Fibroblast of skin of left biceps (primary cell): ENCODE results near the gene SRPX.

Source experiments
- DNase-seq, 2 experiments: peaks; one replicate each; pipeline ENCODE4 v3.0.0-alpha.2; 2013; ENCODE audit warnings: low read depth in 2 of 2

SRPX gene

GRCh38 chrX:38138900-38139299 lies 81.8 kb downstream of the SRPX start:
- no peak for DNase-seq

DNA sequence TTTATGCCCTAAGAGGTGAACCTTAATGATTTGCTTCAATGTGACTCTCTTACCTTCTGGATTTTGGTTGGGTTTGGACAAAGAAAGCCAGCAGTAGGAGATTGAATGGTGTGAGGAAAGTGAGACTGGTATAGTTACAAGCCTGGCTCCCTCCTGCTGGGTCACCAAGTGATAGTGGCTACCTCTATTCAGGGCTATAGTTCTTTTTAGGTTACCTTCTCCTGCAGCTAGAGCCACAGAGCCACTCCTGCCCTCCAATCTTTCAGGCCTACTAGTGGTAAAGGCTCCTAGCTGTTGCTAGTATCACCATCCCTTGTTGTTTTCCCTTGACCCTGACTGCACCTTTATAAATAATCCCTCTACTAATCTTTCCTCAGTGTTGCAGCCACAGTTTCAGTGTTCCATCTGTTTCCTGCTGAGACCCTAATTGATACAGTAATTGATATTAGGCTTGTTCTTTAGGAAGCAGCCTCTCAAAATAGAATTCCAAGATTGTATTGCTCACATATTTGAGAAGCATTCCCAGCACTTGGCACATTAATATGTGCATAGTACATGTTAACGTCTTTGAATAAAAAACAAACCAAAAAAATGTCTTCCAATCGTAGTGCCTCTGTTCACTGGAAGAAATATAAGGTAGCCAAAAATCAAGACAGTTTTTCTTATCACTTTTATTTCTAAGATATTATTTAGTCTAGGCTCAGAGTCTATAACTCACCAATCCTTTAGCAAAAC lies 82.3 kb downstream of the SRPX start:
- no peak for DNase-seq

DNA sequence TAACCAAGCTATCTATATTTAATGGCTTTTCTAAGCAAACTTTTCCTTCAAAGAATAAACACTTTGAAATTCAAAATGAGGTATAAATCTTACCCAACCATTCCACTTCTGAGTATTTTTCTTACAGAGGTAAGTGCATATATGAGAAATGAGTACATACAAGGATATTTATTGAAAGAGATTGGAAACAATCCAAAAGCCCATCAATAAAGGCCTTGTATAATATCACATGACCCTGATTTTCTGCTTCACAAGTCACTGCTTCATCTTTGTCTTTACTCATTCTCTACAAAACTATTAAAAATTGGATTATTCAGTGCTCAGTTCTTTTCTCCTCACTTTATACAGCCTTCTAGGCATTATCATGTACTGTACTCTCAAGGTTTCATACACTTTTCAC lies 91.3 kb downstream of the SRPX start:
- no peak for DNase-seq

GRCh38 chrX:38127961-38128360 lies 92.7 kb downstream of the SRPX start:
- no peak for DNase-seq

DNA sequence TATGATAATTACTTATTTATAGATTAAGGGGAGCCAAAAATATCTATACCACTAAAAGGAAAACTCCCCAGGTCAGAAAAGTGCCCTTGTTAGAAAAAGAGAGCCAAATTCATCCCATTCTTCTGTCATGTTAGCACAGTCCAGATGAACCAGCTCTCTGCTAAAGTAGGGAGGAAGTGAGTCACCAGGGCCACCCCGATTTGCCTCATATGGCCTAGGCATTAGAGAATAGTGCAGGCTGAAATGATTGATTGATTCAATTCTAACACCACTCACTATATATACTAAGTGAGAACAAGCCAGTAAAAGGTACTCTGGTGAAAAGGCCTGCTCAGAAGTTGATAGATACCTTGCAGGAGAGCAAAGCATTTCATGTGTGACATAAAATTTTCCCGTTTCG lies 94.5 kb downstream of the SRPX start:
- no peak for DNase-seq

- DNase-seq = no peak
Observed at GRCh38 chrX:38124000-38124399, 96.7 kb downstream of the SRPX start.

DNA sequence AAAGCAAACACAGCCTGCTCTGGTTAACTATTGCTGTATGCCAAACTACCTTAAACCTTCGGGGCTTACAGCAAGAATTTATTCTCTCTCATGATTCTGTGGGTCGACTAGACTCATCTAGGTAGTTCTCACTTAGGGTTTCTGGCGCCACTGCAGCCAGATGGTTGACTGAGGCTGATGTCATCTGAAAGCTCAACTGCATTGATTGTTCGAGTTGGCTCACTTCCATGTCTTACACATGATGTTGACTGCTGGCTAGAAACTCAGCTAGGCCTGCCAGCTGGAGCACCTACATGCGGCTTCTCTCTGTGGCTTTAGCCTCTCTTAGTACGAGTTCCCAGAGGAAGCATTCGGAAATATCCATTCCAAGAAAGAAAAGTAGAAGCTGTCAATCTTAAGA lies 103.2 kb downstream of the SRPX start:
- no peak for DNase-seq

GRCh38 chrX:38116706-38117105 lies 104.0 kb downstream of the SRPX start:
- DNase-seq = no peak

- DNase-seq = no peak
Observed at GRCh38 chrX:38112566-38112965, 108.1 kb downstream of the SRPX start.

GRCh38 chrX:38111196-38111595 lies 109.5 kb downstream of the SRPX start:
- DNase-seq = no peak

- DNase-seq = no peak
Observed at GRCh38 chrX:38110231-38110630, 110.4 kb downstream of the SRPX start.

DNA sequence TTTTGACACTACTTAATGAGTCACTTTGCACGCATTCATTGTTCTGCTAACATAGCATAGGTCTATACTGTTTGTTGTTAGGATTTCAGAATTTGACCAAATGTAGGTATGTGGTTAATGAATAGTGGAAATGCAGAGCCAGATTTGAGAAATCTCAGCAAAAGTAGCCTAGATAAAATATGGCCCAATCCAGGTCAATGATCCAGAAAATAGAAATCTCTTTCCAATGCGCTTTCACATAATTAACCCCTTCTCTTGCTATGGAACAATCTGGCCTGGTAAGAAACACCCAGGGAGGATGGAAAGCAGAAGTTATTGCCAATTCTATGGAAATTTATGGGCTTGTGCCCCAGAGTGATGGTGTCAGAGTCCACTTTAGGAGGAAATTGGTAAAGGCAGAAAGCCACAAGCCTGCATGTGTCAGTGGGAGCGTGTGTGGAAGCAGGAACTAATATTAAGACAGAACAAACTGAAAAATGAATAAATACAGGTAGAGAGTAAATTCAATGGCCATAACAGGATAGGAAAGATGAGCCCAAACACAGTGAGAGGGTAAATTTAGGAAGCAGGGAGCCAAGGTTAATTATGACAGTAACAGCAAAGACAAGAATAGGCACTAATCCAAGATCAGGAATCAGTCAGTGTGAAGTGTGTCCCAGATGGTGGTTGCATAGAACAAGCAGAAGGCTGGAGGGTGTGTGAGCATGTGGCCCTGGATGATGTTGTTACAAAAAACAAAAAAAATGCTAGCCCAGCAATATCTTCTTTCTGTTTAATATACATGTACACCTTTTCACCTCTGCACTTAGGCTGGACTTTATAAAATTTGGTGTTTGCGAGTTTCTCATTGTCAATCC lies 111.4 kb downstream of the SRPX start:
- no peak for DNase-seq

GRCh38 chrX:38108364-38108763 lies 112.3 kb downstream of the SRPX start:
- no peak for DNase-seq

DNA sequence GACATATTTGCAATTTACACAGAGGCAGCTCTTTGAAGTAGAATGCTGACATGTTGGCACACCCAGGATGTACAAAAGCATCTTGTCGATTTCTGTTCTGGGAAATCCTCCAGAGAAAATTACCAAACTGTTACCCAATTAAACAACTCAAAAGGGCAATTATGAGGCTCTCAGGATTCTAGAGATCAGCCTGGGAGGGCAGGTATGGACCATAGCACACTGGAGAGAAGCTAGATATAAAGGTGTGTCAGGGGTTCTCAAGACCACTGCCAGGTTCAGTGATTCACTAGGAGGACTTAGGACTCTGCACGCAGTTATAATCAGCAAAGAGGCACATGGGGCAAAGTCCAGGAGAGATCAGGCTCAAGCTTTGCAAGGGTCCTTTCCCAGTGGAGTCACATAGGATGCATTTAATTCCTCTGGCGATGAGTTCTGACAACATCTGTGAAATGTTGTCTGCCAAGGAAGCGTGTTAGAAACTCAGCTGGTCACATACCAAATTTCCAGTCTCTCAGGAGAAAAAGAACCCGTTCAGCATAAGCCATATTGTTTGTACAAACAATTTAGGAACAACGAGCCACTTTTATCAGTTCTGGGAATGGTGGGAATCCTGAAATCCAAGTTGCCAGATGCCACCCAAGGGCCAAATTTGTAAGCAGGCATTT lies 113.5 kb downstream of the SRPX start:
- DNase-seq = no peak

DNA sequence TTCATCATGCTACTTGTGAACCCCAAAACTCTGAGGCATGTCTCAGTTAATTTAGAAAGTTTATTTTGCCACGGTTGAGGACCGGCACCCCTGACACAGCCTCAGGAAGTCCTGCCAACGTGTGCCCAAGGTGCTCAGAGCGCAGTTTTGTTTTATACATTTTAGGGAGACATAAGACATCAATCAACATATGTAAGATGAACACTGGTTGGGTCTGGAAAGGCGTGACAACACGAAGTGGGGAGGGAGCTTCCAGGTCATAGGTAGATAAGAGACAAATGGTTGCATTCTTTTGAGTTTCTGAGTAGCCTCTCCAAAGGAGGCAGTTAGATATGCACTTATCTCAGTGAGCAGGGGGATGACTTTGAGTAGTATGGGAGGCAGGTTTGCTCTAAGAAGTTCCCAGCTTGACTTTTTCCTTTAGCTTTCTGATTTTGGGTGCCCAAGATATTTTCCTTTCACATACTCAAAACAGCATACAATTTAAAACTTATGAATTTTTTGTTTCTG lies 115.4 kb downstream of the SRPX start:
- no peak for DNase-seq

DNA sequence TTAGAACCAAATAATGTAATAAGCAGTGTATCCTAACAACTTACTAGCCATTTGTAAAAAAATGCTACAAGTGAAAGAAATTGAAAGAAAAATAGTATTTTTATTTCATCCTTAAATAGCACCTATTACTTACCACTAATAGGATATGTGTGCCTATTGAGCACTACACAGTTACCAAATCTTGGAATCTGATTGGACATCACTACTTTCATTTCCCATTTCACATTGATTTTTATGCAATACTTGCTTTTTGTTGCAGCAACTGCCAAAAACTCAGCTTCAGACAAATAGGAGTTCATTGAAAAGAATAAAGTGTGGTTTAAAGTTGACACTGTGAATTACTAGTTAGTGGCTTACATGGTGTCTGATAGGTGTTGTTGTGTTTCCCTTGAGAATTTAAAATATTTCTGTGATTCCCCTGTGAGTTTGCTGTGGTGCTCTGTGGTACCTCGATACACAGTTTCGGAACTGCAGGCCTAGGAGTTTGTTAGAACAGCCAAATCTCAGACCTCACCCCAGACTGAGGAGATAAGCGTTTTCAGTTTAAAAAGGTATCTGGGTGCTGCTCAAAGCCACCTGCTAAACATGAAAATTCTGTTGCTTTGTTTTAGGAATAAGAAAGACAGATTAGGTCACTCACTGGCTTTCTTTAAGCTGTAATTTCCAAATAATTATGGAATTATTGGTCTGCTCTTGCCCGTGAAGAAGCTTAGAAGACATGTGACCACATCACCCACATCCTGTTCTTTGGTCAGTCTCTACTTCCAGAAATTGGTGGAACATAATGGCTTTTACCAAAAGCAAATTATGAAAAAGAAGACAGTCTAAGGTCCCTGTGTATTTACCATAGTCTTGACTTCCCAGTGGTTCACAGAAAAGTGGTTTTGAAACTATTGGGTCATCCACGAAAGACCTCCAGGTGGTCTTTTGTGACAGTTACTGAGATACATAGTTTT lies 116.5 kb downstream of the SRPX start:
- no peak for DNase-seq

DNA sequence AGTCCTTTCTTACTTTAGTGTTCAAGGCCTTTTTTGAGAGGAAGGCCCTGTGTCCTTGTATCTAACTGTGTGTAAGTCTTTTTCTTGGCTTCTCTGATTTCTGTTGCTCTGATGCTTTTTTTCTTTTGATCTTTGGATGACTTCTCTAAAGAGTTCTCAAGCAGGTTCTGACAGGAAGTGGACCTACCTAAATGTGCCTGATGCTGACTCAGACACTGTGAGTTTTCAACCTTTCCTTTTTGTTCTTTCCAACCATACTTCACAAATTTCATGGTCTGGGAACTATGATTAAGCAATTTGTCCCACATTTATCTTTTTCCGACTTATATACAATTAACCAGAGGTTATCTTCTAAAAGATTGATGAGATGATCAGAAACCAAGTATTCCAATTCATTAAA lies 117.8 kb downstream of the SRPX start:
- DNase-seq = no peak

DNA sequence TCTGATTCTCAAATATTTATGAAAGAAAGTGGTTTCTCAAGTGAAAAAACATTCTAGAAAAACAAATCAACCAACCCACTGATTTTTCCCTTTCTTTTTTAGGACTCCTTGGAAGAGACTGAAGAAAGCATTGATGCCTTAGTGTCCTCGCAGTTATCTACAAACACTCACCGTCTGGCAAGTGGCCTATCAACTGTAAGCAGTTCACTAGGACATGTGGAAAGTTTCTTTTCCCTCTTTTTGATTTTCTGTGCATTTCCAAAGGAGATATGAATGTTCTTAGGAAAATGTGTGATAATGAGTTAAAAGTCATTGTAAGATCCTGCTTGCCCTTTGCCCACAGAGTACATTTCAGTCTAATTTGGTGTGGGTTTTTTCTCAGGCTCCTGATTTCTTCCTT lies 118.4 kb downstream of the SRPX start:
- DNase-seq = no peak

GRCh38 chrX:38099688-38100087 lies 121.0 kb downstream of the SRPX start:
- no peak for DNase-seq
